Measurements from ENCODE around the gene ASF1A. TPM values are rescaled to one million over a fixed set of nuclear protein-coding genes. Genes with fewer than 3 reads are reported as not detected.

The ASF1A gene
- total and polyA plus RNA-seq, 2 of the 13 experiments (the other 11 are each of a cell fraction or from before 2014, with no cell fraction given) = 14.5 to 49.9 TPM

DNA sequence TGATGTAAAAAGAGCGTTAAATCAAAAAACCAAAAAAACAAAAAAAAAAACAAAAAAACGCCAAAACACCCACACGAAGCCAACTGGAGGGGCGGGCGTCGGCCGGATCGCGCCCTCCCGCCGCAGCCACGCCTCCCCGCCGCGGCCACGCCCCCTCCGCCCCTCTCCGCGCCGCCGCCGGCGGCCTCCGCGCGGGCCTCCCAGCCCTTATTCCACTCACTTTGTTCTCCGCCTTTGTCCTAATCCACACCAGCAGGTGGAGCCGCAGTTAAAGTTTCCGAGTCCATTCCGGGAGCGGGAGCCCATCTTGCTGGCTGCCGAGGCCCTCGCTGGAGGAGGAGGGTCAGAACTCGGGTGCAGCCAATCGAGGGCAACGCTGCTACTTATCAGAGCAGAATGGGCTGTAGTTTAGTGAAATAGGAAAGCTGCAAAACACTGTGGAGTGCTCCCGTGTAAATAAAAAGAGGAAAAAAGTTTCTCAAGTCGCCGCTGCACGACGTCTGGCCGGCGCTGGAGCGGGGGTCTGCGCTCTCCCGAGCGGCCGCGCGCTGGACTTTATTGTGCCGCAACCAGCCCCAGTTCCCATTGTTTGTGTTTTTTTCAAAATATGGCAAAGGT lies at the start of gene ASF1A (continued):
- TF ChIP-seq, protein P1, sequence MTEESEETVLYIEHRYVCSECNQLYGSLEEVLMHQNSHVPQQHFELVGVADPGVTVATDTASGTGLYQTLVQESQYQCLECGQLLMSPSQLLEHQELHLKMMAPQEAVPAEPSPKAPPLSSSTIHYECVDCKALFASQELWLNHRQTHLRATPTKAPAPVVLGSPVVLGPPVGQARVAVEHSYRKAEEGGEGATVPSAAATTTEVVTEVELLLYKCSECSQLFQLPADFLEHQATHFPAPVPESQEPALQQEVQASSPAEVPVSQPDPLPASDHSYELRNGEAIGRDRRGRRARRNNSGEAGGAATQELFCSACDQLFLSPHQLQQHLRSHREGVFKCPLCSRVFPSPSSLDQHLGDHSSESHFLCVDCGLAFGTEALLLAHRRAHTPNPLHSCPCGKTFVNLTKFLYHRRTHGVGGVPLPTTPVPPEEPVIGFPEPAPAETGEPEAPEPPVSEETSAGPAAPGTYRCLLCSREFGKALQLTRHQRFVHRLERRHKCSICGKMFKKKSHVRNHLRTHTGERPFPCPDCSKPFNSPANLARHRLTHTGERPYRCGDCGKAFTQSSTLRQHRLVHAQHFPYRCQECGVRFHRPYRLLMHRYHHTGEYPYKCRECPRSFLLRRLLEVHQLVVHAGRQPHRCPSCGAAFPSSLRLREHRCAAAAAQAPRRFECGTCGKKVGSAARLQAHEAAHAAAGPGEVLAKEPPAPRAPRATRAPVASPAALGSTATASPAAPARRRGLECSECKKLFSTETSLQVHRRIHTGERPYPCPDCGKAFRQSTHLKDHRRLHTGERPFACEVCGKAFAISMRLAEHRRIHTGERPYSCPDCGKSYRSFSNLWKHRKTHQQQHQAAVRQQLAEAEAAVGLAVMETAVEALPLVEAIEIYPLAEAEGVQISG (CRISPR knock-in tag; IDR thresholded peaks at IDR 0.05) = peak; percentile 99
- TF ChIP-seq ZNF280B (CRISPR knock-in tag; IDR thresholded peaks at IDR 0.05; ENCODE audit: borderline replicate concordance) (no peak; the same call in 1 of the 2 replicates), KMT2A (CRISPR knock-in tag; IDR thresholded peaks at IDR 0.05) (peak; percentile 98), ZNF546 (CRISPR knock-in tag; conservative IDR thresholded peaks at IDR 0.05) (no peak), ZNF839 (CRISPR knock-in tag; IDR thresholded peaks at IDR 0.05; ENCODE audit: borderline replicate concordance) (no peak), SNAPC5 (CRISPR knock-in tag; IDR thresholded peaks at IDR 0.05; ENCODE audit: borderline replicate concordance) (no peak), TIGD3 (CRISPR knock-in tag; IDR thresholded peaks at IDR 0.05; ENCODE audit: borderline replicate concordance) (no peak), DNMT1 (CRISPR knock-in tag; IDR thresholded peaks at IDR 0.05) (no peak), SMARCC2 (IDR thresholded peaks at IDR 0.05) (no peak), ZMYM2 (CRISPR knock-in tag; IDR thresholded peaks at IDR 0.05) (peak; percentile 70), ELF4 (CRISPR knock-in tag; IDR thresholded peaks at IDR 0.05; ENCODE audit: borderline replicate concordance) (no peak), SUZ12 (IDR thresholded peaks at IDR 0.05; ENCODE audit: low read depth, low read length) (no peak), KLF16 (CRISPR knock-in tag; IDR thresholded peaks at IDR 0.05) (peak in 1 of 2 experiments; percentile 88; a peak in 2 of 4 replicates), ZNF101 (CRISPR knock-in tag; IDR thresholded peaks at IDR 0.05; ENCODE audit: borderline replicate concordance, low read depth) (0 out of 2 replicates have a peak, but pooled peaks have one; percentile 6), ZMYM4 (CRISPR knock-in tag; IDR thresholded peaks at IDR 0.05) (peak; percentile 99), ZNF704 (CRISPR knock-in tag; IDR thresholded peaks at IDR 0.05; ENCODE audit: borderline replicate concordance) (no peak), CREM (IDR thresholded peaks at IDR 0.05) (no peak), CREM (CRISPR knock-in tag; IDR thresholded peaks at IDR 0.05) (no peak)
